ENCODE results near the gene UBE2I.
"Not testable (repeated sequence)": the region's sequence is repeated elsewhere in the genome, so short reads cannot be mapped to it uniquely, and the experiment has no call there.

UBE2I gene

DNA sequence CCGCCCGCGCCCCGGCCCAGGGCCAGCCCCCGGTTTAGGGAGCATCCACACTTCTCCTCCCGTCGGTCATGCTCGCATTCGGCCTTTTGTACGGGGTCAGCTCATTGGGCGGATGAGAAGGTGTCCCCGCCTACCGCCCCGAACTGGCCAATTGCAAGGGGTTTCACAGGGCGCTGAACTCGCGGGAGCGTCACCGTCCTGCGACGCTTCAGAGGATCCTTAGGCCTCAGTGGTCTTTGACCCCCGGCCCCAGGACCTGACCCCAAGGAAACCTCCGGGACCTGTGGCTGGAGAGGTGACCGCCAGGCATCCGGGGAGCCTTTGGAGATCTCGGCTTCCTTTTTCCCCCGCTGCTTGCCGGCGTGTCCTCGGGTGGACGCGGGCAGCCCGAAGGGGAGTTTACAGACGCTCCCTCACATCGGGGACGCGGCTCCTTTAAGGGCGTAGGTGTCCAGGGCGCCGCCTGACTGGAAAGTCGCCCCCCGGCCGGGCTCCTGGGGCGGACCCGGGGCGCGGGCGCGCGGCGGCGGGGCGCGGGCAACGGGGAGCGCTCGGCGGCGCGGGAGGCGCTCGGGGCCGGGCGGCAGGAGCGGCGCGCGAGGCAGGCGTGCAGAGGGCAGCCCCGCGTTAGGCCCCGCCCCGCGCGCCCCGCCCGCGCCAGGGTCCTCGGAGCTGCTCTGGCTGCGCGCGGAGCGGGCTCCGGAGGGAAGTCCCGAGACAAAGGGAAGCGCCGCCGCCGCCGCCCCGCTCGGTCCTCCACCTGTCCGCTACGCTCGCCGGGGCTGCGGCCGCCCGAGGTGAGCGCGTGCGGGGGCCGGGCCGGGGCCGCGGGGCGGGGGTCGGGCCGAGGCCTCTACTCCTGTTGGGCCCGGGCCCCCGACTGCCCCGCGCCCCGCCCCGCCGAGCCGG, at the start of gene UBE2I:
Gene UBE2I, plus strand, starts transcription at position 660 of the 909 bp plus-strand sequence. CDS start 4,395 bp downstream, outside the sequence.
- DNase-seq: peak; percentile 92

GRCh38 chr16:1259760-1260068, 49.7 kb upstream of the UBE2I start:
- DNase-seq: no peak

- DNase-seq: no peak
These were observed 49.2 kb upstream of the UBE2I start for GRCh38 chr16:1260101-1260680.

GRCh38 chr16:1261131-1261892, 48.1 kb upstream of the UBE2I start:
- no peak for DNase-seq

GRCh38 chr16:1262210-1262845, 47.1 kb upstream of the UBE2I start:
- no peak for DNase-seq

DNA sequence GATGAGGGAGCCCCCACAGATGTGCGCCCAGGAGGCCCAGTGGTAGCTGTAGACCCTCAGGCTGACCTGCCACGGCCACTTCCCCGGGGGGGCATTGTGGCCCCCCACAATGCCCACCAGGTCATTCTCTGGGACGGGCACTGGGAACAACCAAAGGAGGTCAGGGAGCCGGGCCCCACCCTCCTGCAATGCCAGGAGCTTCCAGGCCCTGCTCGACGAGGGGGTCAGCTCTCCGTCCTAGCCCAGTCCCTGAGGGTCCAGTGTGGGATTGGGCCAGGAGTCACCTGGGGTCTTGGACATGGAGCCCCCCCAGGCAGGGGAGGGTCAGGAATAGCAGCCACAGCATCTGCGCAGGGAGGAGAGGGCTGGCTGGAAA, 46.6 kb upstream of the UBE2I start:
- no peak for DNase-seq

GRCh38 chr16:1263591-1264344, 45.7 kb upstream of the UBE2I start:
- DNase-seq: no peak

DNA sequence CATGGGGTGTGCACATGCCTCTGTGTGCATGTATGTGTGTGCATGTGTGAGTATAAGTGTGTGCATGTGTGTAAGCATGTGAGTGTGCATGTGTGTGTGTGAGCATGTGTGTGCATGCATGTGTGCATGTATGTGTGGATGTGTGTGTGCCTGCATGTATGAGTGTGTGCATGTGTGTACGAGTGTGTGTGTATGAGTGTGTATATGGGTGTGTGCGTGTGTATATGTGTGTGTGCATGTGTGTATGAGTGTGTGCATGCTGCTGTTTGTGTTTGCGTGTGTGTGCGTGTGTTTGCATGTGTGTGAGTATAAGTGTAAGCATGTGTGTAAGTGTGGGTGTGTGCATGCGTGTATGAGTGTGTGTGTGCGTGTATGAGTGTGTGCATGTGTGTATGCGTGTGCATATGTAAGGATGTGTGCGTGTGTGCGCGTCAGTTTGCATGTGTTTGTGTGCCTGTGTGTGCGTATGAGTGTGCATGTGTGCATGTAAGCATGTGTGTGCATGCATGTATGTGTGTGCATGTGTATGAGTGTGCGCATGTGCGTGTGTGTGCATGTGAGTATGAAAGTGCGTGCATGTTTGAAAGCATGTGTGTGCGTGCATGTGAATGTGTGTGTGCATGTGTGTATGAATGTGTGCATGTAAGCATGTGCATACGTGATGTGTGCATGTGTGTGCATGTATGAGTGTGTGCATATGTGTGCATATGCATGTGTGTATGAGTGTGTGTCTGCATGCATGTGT, 44.9 kb upstream of the UBE2I start:
- no peak for DNase-seq

- DNase-seq: no peak
These were observed 44.3 kb upstream of the UBE2I start for GRCh38 chr16:1265090-1265630.

DNA sequence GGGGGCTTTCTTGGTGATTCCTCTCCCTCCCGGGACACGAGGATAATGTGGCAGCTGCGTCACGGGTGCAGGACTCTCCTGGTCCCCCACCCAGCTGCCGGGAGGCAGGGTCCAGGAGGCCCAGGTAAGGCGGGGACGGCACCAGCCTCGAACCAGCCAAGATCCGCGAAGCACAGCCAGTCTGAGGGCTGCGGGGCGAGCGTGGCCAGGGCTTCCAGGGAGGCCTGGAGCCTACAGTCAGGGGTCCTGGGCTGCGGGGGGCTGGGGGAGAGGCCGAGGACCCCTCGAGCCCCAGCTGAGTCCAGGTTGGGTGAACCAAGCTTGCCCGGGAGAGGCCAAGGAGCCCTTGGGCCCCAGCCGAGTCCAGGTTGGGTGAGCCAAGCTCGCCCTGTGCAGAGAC, 43.6 kb upstream of the UBE2I start:
- no peak for DNase-seq

DNA sequence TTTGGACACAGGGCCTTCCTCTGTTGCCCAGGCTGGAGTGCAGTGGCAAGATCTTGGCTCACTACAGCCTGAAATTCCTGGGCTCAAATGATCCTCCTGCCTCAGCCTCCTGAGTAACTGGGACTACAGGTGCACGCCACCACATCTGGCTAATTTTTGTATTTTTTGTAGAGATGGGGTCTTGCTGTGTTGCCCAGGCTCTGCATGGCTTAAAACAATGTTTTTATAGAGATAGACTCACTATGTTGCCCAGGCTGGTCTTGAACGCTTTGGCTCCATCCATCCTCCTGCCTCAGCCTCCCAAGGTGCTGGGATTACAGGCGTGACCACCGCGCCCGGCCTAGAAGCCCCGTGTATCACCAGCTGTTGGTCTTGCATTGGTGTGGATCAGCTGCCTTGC, 40.0 kb upstream of the UBE2I start:
- DNase-seq: not testable (repeated sequence)

- DNase-seq: no peak
These were observed 38.1 kb upstream of the UBE2I start for GRCh38 chr16:1271380-1271723.

- DNase-seq: peak; percentile 82
These were observed 37.6 kb upstream of the UBE2I start for GRCh38 chr16:1271724-1272413.

DNA sequence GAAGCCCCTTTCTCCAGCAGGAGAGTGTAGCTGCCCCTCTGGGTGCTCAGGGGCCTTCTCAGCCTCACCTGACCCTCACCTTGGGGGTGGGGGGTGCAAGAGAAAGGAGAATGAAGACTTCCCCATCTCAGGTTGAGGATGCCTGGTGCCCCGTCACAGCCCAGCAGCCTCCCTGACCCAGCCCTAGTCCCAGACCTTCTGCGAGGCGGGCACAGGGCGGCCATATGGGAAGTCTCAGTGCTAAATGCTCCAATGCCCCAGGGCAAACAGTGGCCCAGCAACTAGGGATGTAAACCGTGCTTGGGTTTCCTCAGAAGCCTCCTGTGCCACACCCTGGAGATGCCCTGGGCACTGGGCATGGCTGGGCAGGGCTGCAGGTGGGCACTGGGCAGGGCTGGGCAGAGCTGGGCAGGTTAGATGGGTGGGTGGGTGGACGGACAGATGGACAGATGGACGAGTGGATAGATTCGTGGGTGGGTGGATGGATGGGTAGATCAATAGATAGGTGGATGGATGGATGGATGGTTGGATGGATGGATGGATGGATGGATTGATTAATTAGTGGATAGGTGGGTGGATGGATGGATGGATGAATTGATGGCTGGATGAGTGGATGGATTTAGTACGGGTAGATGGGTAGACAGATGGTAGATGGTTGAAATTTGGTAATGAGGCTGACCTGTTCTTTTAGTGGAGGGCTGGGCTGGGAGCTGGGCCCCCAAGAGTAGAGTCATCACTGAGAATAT, 36.8 kb upstream of the UBE2I start:
- DNase-seq: peak; percentile 34

- no peak for DNase-seq
These were observed 35.6 kb upstream of the UBE2I start for GRCh38 chr16:1273816-1274215.

- no peak for DNase-seq
These were observed 34.7 kb upstream of the UBE2I start for GRCh38 chr16:1274767-1275166.

DNA sequence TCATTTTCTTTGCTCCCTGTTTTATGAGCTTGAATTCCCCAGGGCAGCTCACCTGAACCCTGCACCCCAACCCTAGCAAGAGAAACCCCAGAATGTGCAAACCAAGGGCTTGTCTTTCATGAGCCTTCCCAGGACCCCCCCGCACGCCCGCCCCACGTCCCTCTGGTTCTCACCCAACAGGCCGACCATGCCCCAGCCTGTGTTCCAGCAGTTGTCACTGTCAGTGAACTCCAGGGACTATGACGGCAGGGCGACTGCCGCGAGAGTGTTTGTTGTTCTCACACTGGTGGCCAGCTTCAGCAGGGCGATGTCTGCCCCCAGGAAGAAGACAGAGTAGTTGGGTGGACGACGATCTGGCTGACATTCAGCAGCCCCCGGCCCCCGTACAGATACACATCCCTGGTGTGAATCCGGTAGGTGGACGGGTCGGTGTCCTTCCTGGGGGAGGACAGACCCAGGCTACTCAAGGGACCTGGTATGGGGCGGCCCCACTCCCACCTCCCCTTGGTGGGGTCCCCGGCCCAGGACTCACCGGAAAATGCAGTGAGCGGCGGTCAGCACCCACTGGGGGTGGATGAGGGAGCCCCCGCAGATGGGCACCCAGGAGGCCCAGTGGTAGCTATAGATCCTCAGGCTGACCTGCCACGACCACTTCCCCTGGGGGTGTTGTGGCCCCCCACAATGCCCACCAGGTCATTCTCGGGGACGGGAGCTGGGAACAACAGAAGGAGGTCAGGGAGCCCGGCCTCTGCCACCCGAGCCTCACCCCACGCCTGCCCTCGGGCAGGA, 33.5 kb upstream of the UBE2I start:
- DNase-seq: no peak

- no peak for DNase-seq
These were observed 32.9 kb upstream of the UBE2I start for GRCh38 chr16:1276580-1276878.

DNA sequence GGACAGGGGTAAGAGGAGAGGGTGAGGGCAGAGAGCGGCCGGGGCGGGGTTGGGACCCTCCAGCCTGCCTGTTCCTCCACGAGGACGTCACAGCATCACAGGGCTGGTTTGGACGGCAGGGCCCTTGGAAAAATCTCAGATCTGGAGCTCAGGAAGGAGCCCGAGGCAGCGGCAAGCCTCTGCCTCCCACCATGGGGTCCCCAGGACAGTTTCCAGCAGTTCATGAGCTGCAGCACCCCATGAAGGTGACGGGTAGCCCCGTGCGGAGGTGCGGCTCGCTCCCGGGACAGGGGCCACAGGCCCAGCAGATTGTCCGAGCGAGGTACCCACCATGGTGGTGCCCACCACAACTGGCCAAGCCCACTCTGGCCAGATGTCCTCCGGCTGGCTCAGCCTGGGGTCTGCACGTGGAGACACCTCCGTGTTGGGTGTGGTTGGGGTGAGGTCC, 32.3 kb upstream of the UBE2I start:
- no peak for DNase-seq
